ENCODE measurements around the gene GABPA.

DNA sequence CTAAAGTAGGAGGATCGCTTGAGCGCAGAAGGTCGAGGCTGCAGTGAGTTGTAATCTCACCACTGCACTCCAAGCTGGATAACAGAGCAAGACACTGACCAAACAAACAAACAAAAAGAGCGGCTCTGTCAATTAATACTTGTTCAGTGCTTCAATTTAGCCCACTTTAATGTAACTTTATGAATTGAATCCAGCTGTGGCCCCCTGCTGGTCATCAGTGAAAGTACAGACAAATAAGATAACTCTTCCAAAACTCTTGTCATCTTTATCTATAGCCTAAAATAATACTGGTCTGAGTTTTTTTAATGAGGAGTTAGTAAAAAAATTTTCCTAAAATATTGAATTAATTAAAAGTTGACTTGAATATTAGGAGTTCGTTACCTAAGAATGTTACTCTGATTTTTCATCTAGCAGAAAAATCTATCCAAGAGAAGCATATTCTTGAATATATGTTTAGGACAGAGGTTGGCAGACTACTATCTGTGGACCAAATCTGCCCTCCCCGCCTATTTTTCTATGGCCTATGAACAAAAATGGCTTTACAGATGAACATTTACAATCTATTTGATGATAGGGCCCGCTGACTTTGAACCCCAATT is 26.2 kb upstream of the GABPA start:
- TF ChIP-seq POLR2AphosphoS5 (IDR thresholded peaks at IDR 0.05; ENCODE audit: low read depth, low read length), result no peak
- TF ChIP-seq POLR2A (IDR thresholded peaks at IDR 0.05; ENCODE audit: low read depth, low read length), result no peak
- no peak for TF ChIP-seq SPI1 (IDR thresholded peaks at IDR 0.05; ENCODE audit: low read depth, low read length)
- no peak for TF ChIP-seq TAF1 (IDR thresholded peaks at IDR 0.05; ENCODE audit: low read depth, low read length)
- TF ChIP-seq PAX5 (IDR thresholded peaks at IDR 0.05; ENCODE audit: insufficient read depth, low read length, severe bottlenecking), result no peak
- no peak for TF ChIP-seq POU2F2 (IDR thresholded peaks at IDR 0.05; ENCODE audit: low read depth, low read length)

All from GM12891 (cell line).